Activated CD8-positive, alpha-beta memory T cell treated with anti-CD3 and anti-CD28 coated beads, Interleukin-2, amount 50 U/mL, for 48 hours (primary cell): Measurements from ENCODE around the gene MACROD1.
A peak's percentile ranks its signal among the peaks of the same experiment; 100 is the strongest.
"Not testable (repeated sequence)": the region's sequence is repeated elsewhere in the genome, so short reads cannot be mapped to it uniquely, and the experiment has no call there.

Experiments
- DNase-seq: peaks from one replicate; pipeline ENCODE4 v3.0.0-alpha.2; 2020

Gene MACROD1

DNA sequence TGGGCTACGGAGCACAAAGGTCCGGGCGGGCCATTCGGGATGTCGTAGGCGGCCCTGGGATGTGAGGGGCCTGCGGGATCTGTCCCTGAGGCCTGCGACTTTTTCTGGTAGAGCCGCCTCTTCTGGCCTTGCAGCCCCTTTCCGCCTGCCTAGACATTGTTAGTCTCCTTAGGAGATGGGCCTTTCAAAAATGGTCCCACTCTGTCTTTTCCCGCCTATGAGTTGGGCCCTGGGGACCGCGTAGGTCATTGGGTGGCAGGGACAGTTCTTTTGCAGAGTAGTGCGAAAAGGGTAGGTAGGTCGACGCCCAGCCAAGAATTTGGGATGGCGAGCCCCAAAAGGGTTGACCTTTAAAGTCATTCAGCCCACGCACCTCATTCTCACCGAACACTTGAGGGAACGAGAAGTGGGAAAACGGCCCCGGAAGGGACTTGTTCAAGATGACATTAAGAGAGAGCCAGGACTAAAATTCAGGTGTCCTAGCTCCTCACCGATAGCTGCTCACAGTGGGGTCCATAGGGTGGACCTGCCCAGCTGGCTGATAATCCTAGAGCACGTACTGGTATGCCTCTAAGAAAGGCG, 178.9 kb downstream of the MACROD1 start:
- no peak for DNase-seq

DNA sequence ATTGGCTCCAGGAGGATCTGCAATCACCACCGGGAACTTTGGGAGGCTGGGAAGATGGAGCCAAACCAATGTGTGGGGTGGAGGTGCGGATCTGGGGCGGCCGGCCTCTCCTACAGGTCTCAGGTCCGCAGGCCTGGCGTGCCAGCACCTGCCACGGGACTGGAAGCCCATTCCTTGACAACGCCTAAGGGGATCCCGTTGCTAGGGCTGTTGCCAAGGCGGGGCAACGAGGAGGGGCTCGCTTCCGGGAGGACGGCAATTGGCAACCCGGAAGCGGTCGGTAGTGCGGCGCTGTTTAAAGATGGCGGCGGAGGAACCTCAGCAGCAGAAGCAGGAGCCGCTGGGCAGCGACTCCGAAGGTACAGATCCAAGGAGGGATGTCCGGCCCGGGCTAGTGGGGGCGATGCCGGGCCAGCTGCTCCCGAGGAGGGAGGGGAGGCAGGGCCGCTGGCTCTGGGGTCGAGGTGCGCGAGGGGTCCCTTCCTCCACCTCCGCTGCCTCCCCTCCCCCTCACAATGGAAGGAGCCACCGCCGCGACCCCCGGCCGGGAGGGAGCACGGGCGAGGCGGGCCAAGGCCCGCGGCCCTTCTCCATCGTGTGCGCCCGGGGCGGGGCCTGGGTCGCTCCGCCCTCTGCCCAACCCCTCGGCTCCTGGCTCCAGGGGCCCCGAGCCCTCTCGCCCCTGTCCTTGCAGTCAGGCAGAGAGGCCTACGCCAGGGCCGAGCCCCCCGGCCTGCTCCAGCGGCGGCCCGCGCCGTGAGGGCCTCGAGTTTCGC, 179.6 kb downstream of the MACROD1 start, which contains the start of gene OTUB1:
OTUB1 (plus strand) TSS at position 283 of the 776 bp plus-strand sequence; CDS start at position 302, 19 bp downstream.
- peak; percentile 91 for DNase-seq

DNA sequence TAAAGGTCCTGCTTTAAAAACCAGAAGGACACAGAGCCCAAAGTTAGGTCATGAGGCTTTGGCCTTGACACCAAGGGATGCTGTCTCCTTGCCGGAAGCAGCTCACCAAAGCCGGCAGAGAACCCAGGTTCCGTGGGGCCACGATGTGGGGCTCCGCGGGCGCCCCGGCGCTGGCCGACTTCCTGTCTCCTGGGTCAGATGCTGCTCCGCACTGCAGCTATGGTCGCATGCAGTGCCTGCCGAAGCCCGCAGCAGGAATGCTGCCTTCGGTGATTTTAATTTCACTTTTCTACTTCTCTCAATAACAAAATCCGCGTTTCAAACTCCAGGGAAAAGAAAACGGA, 180.1 kb downstream of the MACROD1 start:
- peak; percentile 90 for DNase-seq

DNA sequence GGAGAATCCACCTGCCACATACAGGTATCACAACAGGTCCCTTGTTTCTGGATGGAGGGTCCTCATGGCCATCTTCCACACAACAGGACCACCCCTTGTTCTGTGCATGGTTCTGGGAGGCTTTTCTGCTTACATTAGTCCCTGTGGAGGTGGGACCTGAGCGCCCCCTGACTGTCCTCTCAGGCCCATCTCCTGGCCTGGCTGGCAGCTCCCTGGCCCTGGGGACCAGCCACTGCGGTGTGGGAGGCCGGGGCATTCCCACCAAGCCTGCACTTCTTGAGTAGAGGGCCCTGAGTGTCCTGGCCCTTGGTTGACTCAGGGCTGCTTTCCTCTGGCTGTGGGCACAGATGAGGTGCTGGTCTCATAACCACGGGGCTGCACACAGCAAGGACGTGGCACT, 186.5 kb downstream of the MACROD1 start:
- no peak for DNase-seq

DNA sequence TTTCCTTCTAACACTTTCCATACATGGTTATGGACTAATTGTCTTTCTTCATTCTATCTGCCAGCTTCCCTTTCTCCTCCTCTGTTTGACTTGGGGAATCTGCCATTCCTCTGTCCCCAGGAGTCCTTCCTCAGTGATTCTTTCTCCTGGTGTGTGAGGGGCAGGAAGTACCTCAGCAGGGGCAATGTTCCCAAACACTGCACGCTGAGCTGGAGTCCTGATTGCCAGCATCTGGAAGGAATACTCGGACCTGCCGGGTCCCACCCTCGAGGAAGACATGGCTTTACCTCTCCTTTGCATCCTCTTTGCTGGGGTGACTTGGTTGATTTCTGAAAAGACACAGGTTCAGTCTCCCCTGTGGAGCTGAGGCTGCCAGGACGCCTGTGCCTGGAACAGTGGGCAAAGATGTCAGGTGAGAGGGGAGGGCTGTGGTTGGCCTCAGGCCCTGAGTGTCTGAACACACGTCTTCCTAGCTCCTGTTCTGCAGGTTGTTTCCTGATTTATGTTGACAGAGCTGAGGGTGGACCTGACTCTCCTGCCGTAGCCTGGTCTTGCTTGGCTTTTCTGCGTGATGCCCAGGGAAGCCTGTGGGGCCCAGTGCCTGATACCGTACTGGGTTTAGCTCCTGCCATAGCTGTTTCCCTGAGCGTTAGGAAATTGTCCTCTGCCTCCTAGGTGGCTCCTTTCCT, 187.2 kb downstream of the MACROD1 start:
- DNase-seq = no peak

DNA sequence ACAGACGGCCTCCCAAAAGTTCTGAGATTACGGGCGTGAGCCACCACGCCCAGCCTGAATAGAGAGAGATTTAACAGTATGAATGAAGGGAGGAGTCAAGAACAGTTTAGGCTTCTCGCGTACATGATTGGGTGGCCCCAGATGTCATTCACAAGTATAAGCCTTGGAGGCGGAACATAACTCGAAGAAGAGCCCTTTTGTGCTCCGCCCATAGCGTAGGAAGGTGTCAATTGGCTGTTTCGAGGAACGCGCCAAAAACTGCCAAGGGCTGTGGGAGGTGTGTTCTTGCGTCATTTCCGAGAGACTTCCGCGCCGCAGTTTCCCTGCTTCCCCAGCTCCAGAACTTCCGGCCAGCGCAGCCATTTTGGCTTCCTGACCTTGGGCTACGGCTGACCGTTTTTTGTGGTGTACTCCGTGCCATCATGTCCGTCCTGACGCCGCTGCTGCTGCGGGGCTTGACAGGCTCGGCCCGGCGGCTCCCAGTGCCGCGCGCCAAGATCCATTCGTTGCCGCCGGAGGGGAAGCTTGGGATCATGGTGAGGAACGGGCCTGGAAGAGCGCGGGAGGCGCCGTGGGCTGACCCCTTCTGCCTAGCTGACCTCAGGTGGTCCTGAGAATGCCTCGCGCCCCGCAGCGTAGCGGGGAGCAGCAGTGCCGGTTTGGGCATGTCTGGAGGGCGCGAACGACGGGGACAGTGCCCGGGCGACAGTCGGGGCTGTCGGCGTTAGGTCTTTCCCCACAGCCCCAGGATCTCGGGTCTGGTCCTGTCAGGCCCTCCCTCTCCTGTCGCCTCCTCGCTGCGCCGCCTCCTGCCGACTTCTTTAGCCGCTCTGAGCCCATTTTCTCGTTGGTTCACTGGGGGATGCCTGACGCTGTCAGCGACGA, 191.4 kb downstream of the MACROD1 start, which contains the start of gene COX8A:
COX8A (plus strand) TSS at position 362 of the 885 bp plus-strand sequence; CDS start at position 423, 61 bp downstream.
- peak; percentile 93 for DNase-seq

DNA sequence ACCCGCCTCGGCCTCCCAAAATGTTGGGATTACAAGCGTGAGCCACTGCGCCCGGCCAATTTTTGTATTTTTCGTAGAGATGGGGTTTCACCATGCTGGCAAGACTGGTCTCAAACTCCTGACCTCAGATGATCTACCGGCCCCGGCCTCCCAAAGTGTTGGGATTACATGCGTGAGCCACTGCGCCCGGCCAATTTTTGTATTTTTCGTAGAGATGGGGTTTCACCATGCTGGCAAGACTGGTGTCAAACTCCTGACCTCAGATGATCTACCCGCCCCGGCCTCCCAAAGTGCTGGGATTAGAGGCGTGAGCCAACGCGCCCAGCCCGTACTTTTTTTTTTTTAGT, 192.0 kb downstream of the MACROD1 start:
- DNase-seq = not testable (repeated sequence)

DNA sequence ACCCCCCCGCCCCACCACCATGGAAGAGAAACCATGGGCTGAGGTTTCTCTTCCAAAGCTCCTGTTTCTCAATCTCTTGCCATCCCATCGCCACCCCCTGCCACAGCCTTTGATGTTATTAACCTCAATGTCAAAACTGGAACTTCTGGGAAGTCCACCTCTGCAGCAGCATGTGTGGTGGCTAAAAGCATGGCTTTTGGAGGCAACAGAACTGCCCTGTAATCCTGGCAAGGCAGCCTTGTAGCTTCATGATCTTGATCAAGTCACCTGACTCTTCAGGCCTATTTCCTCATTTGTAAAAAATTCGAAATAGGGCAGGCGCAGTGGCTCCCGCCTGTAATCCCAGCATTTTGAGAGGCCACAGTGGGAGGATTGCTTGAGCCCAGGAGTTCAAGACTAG, 195.0 kb downstream of the MACROD1 start:
- no peak for DNase-seq

GRCh38 chr11:63969461-63969860, 196.5 kb downstream of the MACROD1 start:
- DNase-seq = no peak

GRCh38 chr11:63966444-63966843, 199.5 kb downstream of the MACROD1 start:
- no peak for DNase-seq

DNA sequence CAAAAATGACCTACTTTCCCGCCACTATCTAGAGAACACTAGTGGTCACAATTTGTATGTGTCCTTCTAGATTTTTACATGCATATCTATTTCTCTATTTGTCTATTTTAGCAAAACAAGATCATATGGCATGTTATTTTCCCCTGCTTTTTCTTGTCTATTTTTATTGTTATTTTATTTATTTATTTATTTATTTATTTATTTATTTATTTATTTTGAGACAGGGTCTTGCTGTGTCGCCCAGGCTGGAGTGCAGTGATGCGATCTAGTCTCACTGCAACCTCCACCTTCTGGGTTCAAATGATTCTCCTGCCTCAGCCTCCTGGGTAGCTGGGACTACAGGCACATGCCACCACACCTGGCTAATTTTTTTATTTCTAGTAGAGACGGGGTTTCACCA, 202.0 kb downstream of the MACROD1 start:
- not testable (repeated sequence) for DNase-seq

DNA sequence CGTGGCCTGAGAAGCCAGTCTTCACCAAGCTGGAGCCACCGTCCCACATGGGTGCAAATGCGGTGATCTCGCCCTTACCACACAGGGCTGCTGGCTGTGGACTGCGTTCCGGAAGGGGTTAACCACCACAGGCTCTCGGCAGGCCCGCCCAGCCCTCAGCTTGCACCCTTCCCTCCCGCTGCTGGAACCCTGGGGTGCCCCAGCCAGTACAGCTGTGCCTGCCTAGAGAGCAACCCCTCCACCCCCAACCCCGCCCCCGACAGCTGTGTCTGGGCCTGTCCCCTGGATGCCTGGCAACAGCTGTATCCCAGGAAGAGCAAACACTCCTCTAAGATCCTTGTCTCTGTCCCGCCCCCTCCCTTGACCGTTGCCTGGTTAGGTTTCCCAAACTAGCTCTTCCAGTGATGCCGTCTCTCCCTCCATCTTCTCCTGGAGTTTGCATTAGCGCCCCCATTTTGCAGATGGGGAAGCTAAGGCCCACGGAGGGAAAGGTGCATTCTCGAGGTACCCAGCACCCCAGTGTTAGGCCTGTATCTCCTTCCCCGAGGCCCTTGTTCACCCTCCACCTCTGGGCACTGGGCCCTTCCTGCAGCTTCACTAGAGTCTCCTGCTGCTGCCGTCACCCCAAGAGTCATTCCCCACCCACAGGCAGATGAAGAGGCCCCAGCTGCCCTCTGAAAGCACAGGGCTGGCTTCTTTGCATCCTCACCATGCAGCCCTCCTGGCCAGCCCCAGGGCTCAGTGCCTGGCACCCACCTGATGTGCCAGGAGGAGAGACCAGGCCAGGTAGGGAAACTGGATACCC, 204.1 kb downstream of the MACROD1 start:
- DNase-seq = no peak

GRCh38 chr11:63958008-63958407, 207.9 kb downstream of the MACROD1 start:
- no peak for DNase-seq

DNA sequence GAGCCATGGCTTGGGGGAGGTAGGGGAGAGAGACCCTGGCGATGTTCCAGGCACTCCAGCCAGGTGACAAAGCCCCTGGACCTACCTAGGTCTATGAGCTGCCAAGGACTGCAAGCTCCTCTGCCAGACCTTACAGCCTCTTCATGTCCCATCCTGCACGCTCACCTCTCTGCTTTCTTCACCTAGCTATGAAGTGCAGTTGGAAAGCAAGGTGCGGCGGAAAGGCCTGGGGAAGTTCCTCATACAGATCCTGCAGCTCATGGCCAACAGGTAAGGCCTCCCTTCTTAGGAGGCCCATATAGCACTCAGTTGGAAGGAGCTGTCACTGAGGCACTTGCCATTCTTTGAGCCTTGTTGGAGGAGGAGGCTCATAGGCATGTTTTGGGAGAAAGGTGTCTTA, 213.3 kb downstream of the MACROD1 start:
- DNase-seq = no peak

DNA sequence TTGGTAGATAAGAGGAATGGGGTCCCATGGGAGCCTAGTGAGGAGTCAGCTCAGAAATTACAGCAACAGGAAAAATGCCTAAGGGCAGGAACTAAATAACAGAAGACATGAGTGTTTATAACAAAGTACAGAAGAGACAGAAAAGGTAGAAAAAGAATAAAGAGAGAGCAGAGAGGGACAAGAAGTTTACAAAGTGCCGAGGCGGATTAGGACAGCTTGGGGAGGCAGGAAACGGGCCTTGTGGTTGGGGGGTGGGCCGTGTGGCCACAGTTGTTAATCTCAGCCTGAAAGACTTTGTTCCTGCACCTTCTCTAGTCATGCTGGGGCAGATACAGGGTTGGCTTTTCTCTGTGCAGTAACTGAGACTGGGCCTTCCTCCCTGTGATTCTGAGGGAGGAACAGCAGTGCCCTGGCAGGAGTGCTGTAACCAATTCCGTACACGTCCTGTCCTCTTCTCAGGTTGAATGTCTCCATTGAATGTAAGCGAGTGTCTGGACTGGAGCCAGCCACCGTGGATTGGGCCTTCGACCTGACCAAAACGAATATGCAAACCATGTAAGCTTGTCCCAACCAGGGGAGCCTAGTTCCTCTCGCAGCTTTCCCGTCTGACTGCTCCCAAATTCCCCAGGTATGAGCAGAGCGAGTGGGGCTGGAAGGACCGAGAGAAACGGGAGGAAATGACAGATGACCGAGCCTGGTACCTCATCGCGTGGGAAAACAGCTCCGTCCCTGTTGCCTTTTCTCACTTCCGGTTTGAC, 214.0 kb downstream of the MACROD1 start:
- no peak for DNase-seq
